Germinal center (tissue), 1 donor: Measurements from ENCODE around the gene ANO8.
"Not testable (repeated sequence)": the region's sequence is repeated elsewhere in the genome, so short reads cannot be mapped to it uniquely, and the experiment has no call there.

Source experiments
- DNase-seq: peaks from one replicate; pipeline ENCODE4 v3.0.0; 2012; ENCODE audit warnings: mixed read lengths, low spot score

Gene ANO8

GRCh38 chr19:17334414-17335409 lies at the start of gene ANO8:
Gene ANO8, minus strand, starts transcription at chr19:17334855. Its CDS starts 185 bp downstream, at chr19:17334670.
- peak; percentile 91 for DNase-seq

DNA sequence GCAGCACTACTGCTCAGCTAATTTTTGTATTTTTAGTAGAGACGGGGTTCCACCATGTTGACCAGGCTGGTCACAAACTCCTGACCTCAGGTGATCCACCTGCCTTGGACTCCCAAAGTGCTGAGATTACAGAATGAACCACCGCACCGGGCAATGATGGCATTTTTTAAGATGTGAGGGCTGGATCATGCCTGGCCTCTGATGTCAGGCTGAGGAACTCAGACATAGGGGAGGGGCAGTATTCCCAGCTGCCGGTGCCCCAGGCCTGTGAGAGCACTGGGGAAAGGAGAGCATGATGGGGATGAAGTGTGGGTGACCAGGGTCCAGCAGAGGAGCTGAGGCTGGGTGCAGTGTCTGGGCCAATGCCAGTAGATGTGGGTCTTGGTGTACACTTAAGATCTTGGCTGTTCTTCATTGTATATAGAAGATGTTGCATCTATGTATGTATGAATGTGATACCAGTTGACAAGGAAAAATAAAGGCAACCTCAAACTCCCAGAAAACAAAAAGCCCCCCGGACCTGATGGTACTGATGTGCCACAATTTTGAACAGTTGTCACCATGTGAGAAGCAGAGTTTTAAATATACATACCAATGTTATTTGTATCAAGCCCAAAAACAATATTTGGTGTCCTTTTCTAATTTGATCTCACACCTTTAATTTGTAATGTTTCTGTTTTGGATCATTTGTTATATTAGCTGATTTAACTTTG lies 45.9 kb upstream of the ANO8 start:
- no peak for DNase-seq

GRCh38 chr19:17379221-17379631 lies 44.6 kb upstream of the ANO8 start:
- no peak for DNase-seq

DNA sequence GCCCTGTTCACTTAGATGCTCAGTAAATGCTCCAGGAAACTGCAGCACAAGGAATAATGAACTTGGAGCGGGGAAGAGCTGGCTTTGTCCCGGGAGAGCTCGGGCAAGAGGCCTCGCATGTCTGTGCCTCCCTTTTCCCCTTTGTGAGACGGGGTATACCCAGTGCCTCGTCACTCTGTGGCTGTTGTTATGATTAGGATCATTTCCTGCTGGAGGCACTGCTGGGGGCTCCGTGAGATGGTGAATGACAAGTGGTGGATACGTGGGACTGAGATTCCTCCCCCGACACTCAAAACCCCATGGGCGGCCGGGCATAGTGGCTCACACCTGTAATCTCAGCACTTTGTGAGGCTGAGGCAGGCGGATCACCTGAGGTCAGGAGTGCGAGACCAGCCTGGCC lies 43.6 kb upstream of the ANO8 start:
- no peak for DNase-seq

GRCh38 chr19:17376935-17377600 lies 42.4 kb upstream of the ANO8 start, which contains the start of gene PLVAP:
Gene PLVAP, minus strand, starts transcription at chr19:17377342. Its CDS starts 54 bp downstream, at chr19:17377288.
- DNase-seq, result no peak

DNA sequence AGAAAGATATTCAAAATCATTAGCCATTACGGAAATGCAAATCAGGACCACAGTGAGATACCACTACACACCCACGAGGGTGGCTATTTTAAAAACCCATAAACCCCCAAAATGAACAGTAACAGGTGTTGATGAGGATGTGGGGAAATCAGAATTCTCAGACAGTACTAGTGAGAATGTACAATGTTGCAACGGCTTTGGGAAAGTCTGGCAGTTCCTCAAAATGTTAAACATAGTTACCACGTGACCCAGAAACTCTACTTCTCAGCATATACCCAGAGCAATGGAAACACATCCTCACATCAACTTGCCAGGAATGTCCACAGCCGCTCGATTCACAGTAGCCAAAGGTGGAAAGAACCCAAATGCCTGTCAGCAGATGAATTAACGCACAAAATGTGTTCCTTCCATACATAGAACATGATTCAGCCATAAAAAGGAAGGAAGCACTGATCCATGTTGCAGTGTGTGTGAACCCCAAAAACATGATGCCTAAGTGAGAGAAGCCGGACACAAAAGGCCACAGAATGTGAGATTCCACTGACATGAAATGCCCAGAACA lies 35.5 kb upstream of the ANO8 start:
- peak; percentile 62 for DNase-seq

DNA sequence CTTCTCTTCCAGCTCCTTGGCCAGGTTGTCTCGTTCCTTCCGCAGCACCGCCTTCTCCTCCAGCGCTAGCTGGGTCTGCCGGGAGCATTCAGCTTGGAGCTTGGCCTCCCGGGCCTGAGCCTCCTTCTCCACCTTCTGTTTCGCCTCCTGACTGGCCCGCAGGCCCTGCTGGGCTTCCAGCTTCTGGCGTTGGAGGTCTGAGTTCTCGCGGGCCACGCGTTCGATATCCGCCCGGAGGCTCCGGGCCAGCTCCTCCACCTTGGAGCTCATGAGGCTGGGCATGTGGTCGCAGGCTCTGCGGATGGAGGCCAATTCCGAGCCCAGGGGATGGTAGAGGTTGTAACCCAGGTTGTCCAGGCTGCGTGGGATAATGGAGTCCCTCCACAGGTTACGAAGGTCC lies 30.7 kb upstream of the ANO8 start:
- no peak for DNase-seq

DNA sequence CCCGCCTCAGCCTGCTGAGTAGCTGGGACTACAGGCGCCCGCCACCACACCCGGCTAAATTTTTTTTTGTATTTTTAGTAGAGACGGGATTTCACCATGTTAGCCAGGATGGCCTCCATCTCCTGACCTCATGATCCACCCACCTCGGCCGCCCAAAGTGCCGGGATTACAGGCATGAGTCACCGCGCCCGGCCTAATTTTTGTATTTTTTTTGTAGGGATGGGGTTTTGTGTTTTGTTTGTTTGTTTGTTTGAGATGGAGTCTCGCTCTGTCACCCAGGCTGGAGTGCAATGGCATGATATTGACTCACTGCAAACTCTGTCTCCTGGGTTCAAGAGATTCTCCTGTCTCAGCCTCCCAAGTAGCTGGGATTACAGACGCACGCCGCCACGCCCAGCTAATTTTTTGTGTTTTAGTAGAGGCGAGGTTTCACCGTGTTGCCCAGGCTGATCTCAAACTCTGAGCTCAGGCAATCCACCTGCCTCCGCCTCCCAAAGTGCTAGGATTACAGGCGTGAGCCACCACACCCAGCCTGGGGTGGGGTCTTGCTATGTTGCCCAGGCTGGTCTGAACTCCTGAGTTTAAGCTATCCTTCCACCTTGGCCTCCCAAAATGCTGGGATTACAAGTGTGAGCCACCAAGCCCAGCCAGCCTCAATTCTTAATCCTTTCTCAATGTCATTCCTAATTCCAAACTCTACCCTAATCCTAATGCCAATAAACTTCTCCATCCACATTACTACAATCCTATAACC lies 29.4 kb upstream of the ANO8 start:
- not testable (repeated sequence) for DNase-seq

- no peak for DNase-seq
These were observed 25.5 kb upstream of the ANO8 start for GRCh38 chr19:17359905-17360800.

DNA sequence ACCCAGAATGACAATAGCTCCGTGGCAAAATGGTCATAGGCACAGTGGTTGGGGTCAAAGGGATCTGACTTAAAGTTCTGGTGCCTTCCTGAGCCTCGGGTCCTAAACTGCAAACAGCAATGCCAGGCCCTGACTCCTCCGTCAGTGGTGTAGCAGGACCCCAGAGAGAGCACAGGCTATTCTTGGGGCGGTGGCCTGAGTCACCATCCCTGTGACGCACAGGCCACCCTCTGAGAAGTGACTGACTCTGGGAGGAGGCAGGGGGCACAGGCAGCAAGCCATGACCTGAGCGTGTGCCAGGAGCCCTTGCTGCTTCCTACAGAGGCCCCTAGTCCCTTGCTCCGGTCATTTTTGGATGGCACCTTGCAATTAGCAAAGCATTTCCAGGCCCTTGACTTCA lies 23.7 kb upstream of the ANO8 start:
- no peak for DNase-seq

GRCh38 chr19:17357724-17358123 lies 23.1 kb upstream of the ANO8 start:
- no peak for DNase-seq

DNA sequence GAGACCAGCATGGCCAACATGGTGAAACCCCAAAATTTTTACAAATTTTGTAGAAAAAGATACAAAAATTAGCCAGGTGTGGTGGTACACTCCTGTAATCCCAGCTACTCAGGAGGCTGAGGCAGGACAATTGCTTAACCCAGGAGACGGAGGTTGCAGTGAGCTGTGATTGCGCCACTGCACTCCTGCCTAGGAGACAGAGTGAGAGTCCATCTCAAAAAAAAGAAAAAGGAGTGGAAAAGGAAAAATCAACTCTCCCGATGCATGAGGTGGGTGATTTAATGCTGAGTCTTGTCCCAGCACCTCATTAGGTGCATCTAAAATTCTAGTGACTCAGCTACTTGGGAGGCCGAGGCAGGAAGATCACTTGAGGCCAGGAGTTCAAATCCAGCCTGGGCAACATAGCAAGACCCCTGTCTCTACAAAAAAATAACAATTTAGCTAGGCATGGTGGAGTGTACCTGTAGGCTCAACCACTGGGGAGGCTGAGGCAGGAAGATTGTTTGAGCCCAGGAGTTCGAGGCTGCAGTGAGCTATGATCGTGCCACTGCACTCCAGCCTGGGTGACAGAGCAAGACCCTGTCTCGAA lies 22.5 kb upstream of the ANO8 start:
- DNase-seq, result no peak

GRCh38 chr19:17353386-17353785 lies 18.7 kb upstream of the ANO8 start:
- DNase-seq, result no peak

DNA sequence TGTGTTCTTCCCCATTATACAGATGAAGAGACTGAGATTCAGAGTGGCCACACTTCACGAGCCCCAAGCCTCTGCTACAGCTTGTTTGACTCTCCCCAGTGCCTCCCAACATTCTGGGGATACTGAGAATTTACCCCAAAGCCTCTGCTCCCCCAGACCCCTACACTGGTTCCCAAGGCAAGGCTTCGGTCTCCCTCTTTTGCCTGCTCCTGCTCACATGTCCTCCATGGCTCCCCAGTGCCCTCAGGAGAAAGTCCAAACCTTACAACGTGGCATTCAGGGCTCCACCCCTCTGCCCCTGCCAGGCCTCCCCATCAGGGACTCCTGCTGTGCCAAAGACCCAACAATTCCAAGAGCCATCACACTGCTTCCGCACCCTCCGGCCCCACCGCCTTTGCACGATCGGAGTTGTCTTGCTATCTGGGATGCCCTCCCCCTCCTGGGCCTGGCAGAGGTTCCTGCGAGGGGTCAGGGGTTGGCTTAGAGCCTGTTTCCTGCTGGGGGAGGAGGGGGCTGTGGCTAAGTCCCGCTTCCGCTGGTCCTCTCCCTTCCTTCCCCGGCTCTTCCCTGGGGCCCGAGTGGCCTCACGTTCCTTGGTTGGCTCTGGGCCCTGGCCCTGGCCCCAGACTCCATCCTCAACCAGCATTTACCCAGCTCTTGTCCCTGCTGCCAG lies 18.1 kb upstream of the ANO8 start:
- DNase-seq, result no peak

- no peak for DNase-seq
These were observed 17.3 kb upstream of the ANO8 start for GRCh38 chr19:17351815-17352435.

GRCh38 chr19:17348700-17349099 lies 14.0 kb upstream of the ANO8 start:
- DNase-seq, result no peak

DNA sequence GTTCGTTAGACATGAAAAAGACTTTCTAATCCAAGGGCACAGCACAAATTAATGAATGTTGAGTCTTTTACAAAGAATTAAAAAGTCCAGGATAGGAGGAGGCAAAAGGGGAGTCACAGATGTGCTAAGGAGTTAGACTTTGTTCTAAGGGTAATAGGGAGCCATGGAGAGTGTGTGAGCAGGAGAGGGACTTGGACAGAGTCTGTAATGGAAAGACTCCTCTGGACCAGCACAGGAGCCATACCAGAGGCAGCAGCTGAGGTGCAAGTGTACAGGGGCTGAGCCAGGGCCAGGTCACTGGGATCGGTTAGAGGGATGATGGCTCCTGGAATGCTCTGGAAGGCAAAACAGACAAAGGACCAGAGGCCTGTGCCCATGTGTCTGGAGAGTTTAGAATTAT lies 13.2 kb upstream of the ANO8 start:
- DNase-seq, result no peak

- no peak for DNase-seq
These were observed 12.7 kb upstream of the ANO8 start for GRCh38 chr19:17347361-17347760.
